ENCODE results near the gene NR6A1.

The NR6A1 gene

DNA sequence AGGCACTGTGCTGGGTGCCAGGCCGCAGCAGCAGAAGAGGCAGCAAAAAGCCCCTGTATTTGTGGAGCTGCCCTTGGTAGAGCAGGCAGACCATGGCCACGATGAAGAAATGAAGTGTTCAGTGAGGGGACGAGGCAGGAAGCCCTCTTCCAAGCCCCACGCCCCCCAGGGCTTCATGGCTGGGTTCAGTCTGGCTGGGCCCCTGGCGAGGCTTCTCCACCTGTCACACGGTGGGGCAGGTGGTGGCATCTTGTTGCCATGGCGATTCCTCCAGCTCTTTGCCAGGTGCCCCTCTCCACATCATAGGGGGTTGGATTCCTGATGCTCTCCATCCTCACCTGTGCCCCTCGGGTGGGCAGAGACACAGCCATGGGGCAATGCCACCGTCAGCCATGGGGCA, 299.4 kb downstream of the NR6A1 start:
- TF ChIP-seq, protein P1, sequence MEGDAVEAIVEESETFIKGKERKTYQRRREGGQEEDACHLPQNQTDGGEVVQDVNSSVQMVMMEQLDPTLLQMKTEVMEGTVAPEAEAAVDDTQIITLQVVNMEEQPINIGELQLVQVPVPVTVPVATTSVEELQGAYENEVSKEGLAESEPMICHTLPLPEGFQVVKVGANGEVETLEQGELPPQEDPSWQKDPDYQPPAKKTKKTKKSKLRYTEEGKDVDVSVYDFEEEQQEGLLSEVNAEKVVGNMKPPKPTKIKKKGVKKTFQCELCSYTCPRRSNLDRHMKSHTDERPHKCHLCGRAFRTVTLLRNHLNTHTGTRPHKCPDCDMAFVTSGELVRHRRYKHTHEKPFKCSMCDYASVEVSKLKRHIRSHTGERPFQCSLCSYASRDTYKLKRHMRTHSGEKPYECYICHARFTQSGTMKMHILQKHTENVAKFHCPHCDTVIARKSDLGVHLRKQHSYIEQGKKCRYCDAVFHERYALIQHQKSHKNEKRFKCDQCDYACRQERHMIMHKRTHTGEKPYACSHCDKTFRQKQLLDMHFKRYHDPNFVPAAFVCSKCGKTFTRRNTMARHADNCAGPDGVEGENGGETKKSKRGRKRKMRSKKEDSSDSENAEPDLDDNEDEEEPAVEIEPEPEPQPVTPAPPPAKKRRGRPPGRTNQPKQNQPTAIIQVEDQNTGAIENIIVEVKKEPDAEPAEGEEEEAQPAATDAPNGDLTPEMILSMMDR (IDR thresholded peaks at IDR 0.05) = no peak
- DNase-seq = no peak
- peaks cover 0 to 82% of the 10 kb centered on the region in 2 donors for H3K27me3 ChIP-seq
- no peaks in the 10 kb centered on the region for H3K4me1 ChIP-seq
- no peaks in the 10 kb centered on the region for H3K36me3 ChIP-seq
- no peaks in the 10 kb centered on the region for H3K9me3 ChIP-seq
- intact Hi-C loops (cut with DNase I; ENCODE audit: low total_unique reads) = no loop called here
- H3K4me3 ChIP-seq = no peak overlapping the region
- no peak overlapping the region for H3K27ac ChIP-seq

- no peak overlapping the region for H3K4me3 ChIP-seq
- peaks cover 0 to 79% of the 10 kb centered on the region in 2 donors for H3K27me3 ChIP-seq
- H3K9me3 ChIP-seq = no peaks in the 10 kb centered on the region
- no peaks in the 10 kb centered on the region for H3K4me1 ChIP-seq
- intact Hi-C loops (cut with DNase I; ENCODE audit: low total_unique reads) = no loop called here
- no peak overlapping the region for H3K27ac ChIP-seq
- no peak for DNase-seq
- TF ChIP-seq, protein P1 (IDR thresholded peaks at IDR 0.05) = no peak
- no peaks in the 10 kb centered on the region for H3K36me3 ChIP-seq
Measured at GRCh38 chr9:124470726-124471125, 300.4 kb downstream of the NR6A1 start.

GRCh38 chr9:124470306-124470705, 300.8 kb downstream of the NR6A1 start:
- no peaks in the 10 kb centered on the region for H3K4me1 ChIP-seq

DNA sequence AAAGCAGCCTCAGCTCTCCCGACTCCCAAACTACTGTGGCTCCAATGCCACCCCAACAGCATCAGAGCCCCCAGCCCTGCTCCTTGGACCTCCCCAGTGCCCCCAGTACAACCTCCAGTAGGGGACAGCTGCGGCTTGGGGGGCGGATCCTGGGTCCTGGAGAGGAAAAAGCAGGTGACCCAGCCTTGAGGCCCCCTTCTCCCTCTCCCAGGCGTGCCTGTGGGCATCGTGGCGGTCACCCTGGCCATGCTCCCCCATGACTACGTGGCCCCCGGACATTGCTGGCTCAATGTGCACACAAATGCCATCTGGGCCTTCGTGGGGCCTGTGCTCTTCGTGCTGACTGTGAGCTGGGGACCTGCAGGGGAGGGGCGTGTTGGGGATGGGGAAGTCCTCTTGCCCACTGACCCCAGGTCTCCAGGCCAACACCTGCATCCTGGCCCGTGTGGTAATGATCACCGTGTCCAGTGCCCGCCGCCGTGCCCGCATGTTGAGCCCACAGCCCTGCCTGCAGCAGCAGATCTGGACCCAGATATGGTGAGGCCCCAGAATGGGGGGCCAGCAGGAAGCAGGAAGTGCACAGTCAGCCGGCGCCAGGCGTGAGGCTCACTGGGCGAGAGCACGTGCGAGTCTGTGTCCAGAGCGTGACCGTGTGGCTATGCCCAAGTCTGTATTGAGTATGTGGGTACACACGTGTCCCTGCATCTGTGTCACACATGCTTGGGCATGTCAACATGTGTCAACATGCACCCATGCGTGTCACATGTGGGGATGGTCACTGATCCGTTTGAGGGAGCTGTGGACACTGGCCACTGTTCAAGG, 301.9 kb downstream of the NR6A1 start:
- TF ChIP-seq, protein P1 (IDR thresholded peaks at IDR 0.05) = no peak
- Histone ChIP-seq H3K4me1 (no peaks in the 10 kb centered on the region), H3K27ac (no peak overlapping the region), H3K4me3 (no peak overlapping the region), H3K27me3 (peaks cover 0 to 65% of the 10 kb centered on the region in 2 donors), H3K36me3 (no peaks in the 10 kb centered on the region), H3K9me3 (no peaks in the 10 kb centered on the region)
- intact Hi-C loops (cut with DNase I; ENCODE audit: low total_unique reads) = no loop called here
- DNase-seq = no peak

More at GRCh38 chr9:124470306-124470705, 300.8 kb downstream of the NR6A1 start:
- TF ChIP-seq, protein P1 (IDR thresholded peaks at IDR 0.05) = no peak
- H3K27ac ChIP-seq = no peak overlapping the region
- H3K4me3 ChIP-seq = no peak overlapping the region
- peaks cover 0 to 76% of the 10 kb centered on the region in 2 donors for H3K27me3 ChIP-seq
- no peak for DNase-seq
- no peaks in the 10 kb centered on the region for H3K36me3 ChIP-seq
- intact Hi-C loops (cut with DNase I; ENCODE audit: low total_unique reads) = no loop called here
- H3K9me3 ChIP-seq = no peaks in the 10 kb centered on the region

DNA sequence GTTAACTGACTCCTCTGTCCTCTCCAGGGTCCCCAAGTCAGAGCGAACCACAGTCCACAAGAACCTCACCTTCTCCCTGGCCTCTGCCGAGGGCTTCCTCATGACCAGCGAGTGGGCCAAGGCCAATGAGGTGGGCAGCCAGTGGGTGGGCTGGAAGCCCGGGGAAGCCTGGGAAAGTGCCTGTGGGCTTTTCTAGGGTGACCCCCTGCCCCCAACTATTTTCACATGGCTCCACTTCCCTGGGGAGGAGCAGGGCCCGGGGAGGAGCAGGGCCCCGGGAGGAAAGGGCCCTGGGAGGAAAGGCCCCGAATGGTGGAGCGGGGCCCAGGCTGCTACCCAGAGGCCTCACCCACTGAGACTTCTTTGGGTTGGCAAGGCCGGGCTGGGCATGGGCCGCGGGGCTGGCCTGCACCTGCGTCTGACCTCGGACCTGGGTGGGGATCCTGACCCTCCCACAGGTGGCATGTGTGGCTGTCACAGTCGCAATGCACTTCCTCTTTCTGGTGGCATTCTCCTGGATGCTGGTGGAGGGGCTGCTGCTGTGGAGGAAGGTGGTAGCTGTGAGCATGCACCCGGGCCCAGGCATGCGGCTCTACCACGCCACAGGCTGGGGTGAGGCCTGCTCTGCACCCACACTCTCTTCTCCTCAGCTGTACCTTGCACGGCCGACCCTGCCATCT, 302.9 kb downstream of the NR6A1 start:
- no peak for DNase-seq
- Histone ChIP-seq H3K36me3 (no peaks in the 10 kb centered on the region), H3K4me3 (no peak overlapping the region), H3K27me3 (peaks cover 0 to 57% of the 10 kb centered on the region in 2 donors), H3K9me3 (no peaks in the 10 kb centered on the region), H3K4me1 (no peaks in the 10 kb centered on the region), H3K27ac (no peak overlapping the region)
- TF ChIP-seq, protein P1 (IDR thresholded peaks at IDR 0.05) = no peak
- intact Hi-C loops (cut with DNase I; ENCODE audit: low total_unique reads) = no loop called here

Measured in tibial artery (tissue), 4 donors.